IMR-90 (cell line): ENCODE results near the gene PCBP1. TPM values are rescaled to one million over a fixed set of nuclear protein-coding genes. Genes with fewer than 3 reads are reported as not detected.

Experiments used
- ATAC-seq: fragments of 200-7000 bp; cut with Tn5 transposase; 2 replicates; pipeline ENCODE4 v1.9.1; 2020; ENCODE audit warnings: low read depth, mild to moderate bottlenecking, moderate library complexity
- BruUV-seq: library from RNA; stranded (reverse); fragments of 400-500 nt; replicated peaks from 2 replicates; lab custom pipeline; 2021; lab: Mats Ljungman, UMichigan
- CTCF ChIA-PET: fragments of 300-600 bp; formaldehyde crosslinking; extraction: SDS; loops from one replicate; lab custom pipeline; 2021; ENCODE audit warnings: antibody characterized with exemption; lab: Yijun Ruan, JAX
- POLR2A ChIA-PET: fragments of 300-600 bp; sonication (Branson Sonifier 250); formaldehyde crosslinking; loops from one replicate; lab custom pipeline; 2022; ENCODE audit warnings: antibody characterized with exemption; ENCODE audit not compliant: unreplicated experiment; lab: Charles Lee
- DNase-seq: peaks from one replicate; pipeline ENCODE4 v3.0.0; 2013
- H2AFZ ChIP-seq: replicated peaks from 2 replicates; pipeline ENCODE3; 2013; ENCODE audit warnings: low read length, mild to moderate bottlenecking; ENCODE audit not compliant: poor library complexity
- H2AK5ac ChIP-seq: 2 replicates; pipeline ENCODE4 v1.6.1; 2013; ENCODE audit warnings: low read depth, low read length, inconsistent platforms
- H2AK9ac ChIP-seq: replicated peaks from 2 replicates; pipeline ENCODE3; 2013; ENCODE audit warnings: mild to moderate bottlenecking, low read depth, low read length, moderate library complexity; ENCODE audit not compliant: poor library complexity
- H2BK120ac ChIP-seq: 2 replicates; pipeline ENCODE4 v1.6.1; 2013; ENCODE audit warnings: low read depth, low read length, inconsistent platforms
- H2BK15ac ChIP-seq: 3 replicates; pipeline ENCODE4 v1.6.1; 2013; ENCODE audit warnings: low read depth, low read length, inconsistent platforms
- H2BK20ac ChIP-seq: 2 replicates; pipeline ENCODE4 v1.6.1; 2013; ENCODE audit warnings: low read depth, mild to moderate bottlenecking, inconsistent platforms, low read length, moderate library complexity
- H2BK5ac ChIP-seq: 2 replicates; pipeline ENCODE4 v1.6.1; 2013; ENCODE audit warnings: mild to moderate bottlenecking, low read depth, low read length, inconsistent platforms; ENCODE audit not compliant: poor library complexity, severe bottlenecking
- H3K14ac ChIP-seq: replicated peaks from 2 replicates; pipeline ENCODE4 v1.6.1; 2013; ENCODE audit warnings: low read depth, low read length, inconsistent platforms
- H3K18ac ChIP-seq: 2 replicates; pipeline ENCODE4 v1.6.1; 2013; ENCODE audit warnings: low read depth, low read length, control low read depth
- H3K23ac ChIP-seq: 2 replicates; pipeline ENCODE4 v1.6.1; 2013; ENCODE audit warnings: low read depth, low read length, inconsistent platforms
- H3K27ac ChIP-seq: 2 replicates; pipeline ENCODE4 v1.5.1; 2013; ENCODE audit warnings: mild to moderate bottlenecking, control low read depth, low read length; ENCODE audit not compliant: insufficient read depth
- H3K27me3 ChIP-seq: 2 replicates; pipeline ENCODE4 v1.6.1; 2013; ENCODE audit warnings: low read length; ENCODE audit not compliant: control insufficient read depth, insufficient read depth
- H3K36me3 ChIP-seq: 2 replicates; pipeline ENCODE4 v1.6.1; 2013; ENCODE audit warnings: low read length, mixed read lengths; ENCODE audit not compliant: control insufficient read depth, insufficient read depth
- H3K4ac ChIP-seq: 2 replicates; pipeline ENCODE4 v1.6.1; 2013; ENCODE audit warnings: low read depth, low read length, inconsistent platforms
- H3K4me1 ChIP-seq: 2 replicates; pipeline ENCODE4 v1.6.1; 2013; ENCODE audit warnings: low read length, mixed read lengths; ENCODE audit not compliant: control insufficient read depth, insufficient read depth
- H3K4me2 ChIP-seq: 2 replicates; pipeline ENCODE4 v1.6.1; 2013; ENCODE audit warnings: low read depth, mild to moderate bottlenecking, control low read depth, low read length, moderate library complexity
- H3K4me3 ChIP-seq: 2 replicates; pipeline ENCODE4 v1.5.1; 2013; ENCODE audit warnings: low read depth, mild to moderate bottlenecking, control low read depth, low read length, moderate library complexity; ENCODE audit not compliant: insufficient read depth
- H3K56ac ChIP-seq: 2 replicates; pipeline ENCODE4 v1.6.1; 2013; ENCODE audit warnings: low read length, inconsistent platforms; ENCODE audit not compliant: insufficient read depth; ENCODE audit errors: extremely low read depth
- H3K79me1 ChIP-seq, 2 experiments: 2 replicates each; pipeline ENCODE4 v1.6.1; 2013; ENCODE audit warnings: low read length in 2 of 2, inconsistent platforms in 1 of 2, low read depth in 1 of 2
- H3K9ac ChIP-seq: 2 replicates; pipeline ENCODE4 v1.6.1; 2013; ENCODE audit warnings: low read depth, low read length, control low read depth
- H3K9me1 ChIP-seq: 2 replicates; pipeline ENCODE4 v1.6.1; 2013; ENCODE audit warnings: low read length, inconsistent platforms; ENCODE audit not compliant: insufficient read depth
- H3K9me3 ChIP-seq: 2 replicates; pipeline ENCODE4 v1.6.1; 2013; ENCODE audit warnings: low read length; ENCODE audit not compliant: control insufficient read depth, insufficient read depth
- H4K20me1 ChIP-seq: 2 replicates; pipeline ENCODE4 v1.6.1; 2013; ENCODE audit warnings: low read length, inconsistent platforms; ENCODE audit not compliant: insufficient read depth
- H4K5ac ChIP-seq: 2 replicates; pipeline ENCODE4 v1.6.1; 2013; ENCODE audit warnings: mild to moderate bottlenecking, low read depth, low read length, control low read depth
- H4K8ac ChIP-seq, 2 experiments: 2 replicates each; pipeline ENCODE4 v1.6.1; 2013; ENCODE audit warnings: low read depth in 2 of 2, low read length in 2 of 2, control low read depth in 1 of 2, inconsistent platforms in 1 of 2
- H4K91ac ChIP-seq: 2 replicates; pipeline ENCODE4 v1.6.1; 2013; ENCODE audit warnings: low read depth, low read length, inconsistent platforms; ENCODE audit not compliant: insufficient read depth
- BHLHE40 ChIP-seq: fragments of 150-350 bp; IDR thresholded peaks from 2 replicates; pipeline ENCODE4 v1.6.1; 2016; ENCODE audit warnings: mild to moderate bottlenecking, low read depth, low read length
- CEBPB ChIP-seq: IDR thresholded peaks from 2 replicates; pipeline ENCODE4 v1.6.1; 2012; ENCODE audit warnings: low read depth, low read length, improper control_type of control experiment
- MAFK ChIP-seq: IDR thresholded peaks from 2 replicates; pipeline ENCODE4 v1.6.1; 2012; ENCODE audit warnings: low read depth, low read length, improper control_type of control experiment
- MAZ ChIP-seq: IDR thresholded peaks from 2 replicates; pipeline ENCODE4 v1.6.1; 2012; ENCODE audit warnings: low read depth, mild to moderate bottlenecking, low read length, improper control_type of control experiment, moderate library complexity, borderline replicate concordance
- RAD21 ChIP-seq: IDR thresholded peaks from 2 replicates; pipeline ENCODE4 v1.6.1; 2012; ENCODE audit warnings: low read length, improper control_type of control experiment
- RCOR1 ChIP-seq: IDR thresholded peaks from 2 replicates; pipeline ENCODE4 v1.6.1; 2012; ENCODE audit warnings: mild to moderate bottlenecking, low read length, improper control_type of control experiment; ENCODE audit not compliant: insufficient replicate concordance
- SMC3 ChIP-seq: fragments of 150-350 bp; IDR thresholded peaks from 2 replicates; pipeline ENCODE4 v1.6.1; 2016; ENCODE audit warnings: low read depth, mild to moderate bottlenecking, antibody characterized with exemption, low read length, moderate library complexity
- WGBS, 2 experiments: methylation state at CpG; one replicate each; pipeline versions ENCODE4 v1.1.5 to v1.1.7; 2013; ENCODE audit warnings: missing lambda C conversion rate in 2 of 2; ENCODE audit not compliant: insufficient read length in 1 of 2; ENCODE audit errors: extremely low coverage in 2 of 2; 5-methylcytosine and 5-hydroxymethylcytosine counted together
- dilution Hi-C: fragments of 300-500 bp; cut with HindIII; formaldehyde crosslinking; loops from one replicate; pipeline ENCODE4 v1.14.3; 2018; ENCODE audit warnings: low sequenced_read_pairs; ENCODE audit not compliant: unreplicated experiment
- in situ Hi-C: fragments of 300-500 bp; cut with MboI; formaldehyde crosslinking; loops from 3 replicates; pipeline ENCODE4 v1.14.3; 2019; ENCODE audit warnings: low sequenced_read_pairs, inconsistent platforms, mixed read lengths
- intact Hi-C: fragments of 100-400 bp; cut with micrococcal nuclease; formaldehyde crosslinking; loops from 2 replicates; pipeline ENCODE4 v1.10.0; 2022
- polyA plus RNA-seq, 3 experiments: library from polyadenylated mRNA; depleted of rRNA; stranded (reverse); fragments of >200 nt; gene quantifications; 2 replicates each; pipeline ENCODE4 v1.2.3, GENCODE V29; 2012; ENCODE audit warnings: low replicate concordance in 1 of 3
- total RNA-seq: library from RNA; depleted of rRNA; stranded (reverse); fragments of >200 nt; gene quantifications from 2 replicates; pipeline ENCODE4 v1.2.3, GENCODE V29; 2012
- TF ChIP-seq, protein P1 (sequence below): conservative IDR thresholded peaks from 2 replicates; pipeline ENCODE4 v1.5.1; 2012; ENCODE audit warnings: mild to moderate bottlenecking, low read depth, low read length, improper control_type of control experiment
- TF ChIP-seq, protein P2 (sequence below): fragments of 150-350 bp; IDR thresholded peaks from 2 replicates; pipeline ENCODE4 v1.6.1; 2017; ENCODE audit warnings: mild to moderate bottlenecking, antibody characterized with exemption, low read length, low read depth

The PCBP1 gene
- total and polyA plus RNA-seq, 2 of the 4 experiments (the other 2 are of a cell fraction) = 33.7 to 166 TPM

DNA sequence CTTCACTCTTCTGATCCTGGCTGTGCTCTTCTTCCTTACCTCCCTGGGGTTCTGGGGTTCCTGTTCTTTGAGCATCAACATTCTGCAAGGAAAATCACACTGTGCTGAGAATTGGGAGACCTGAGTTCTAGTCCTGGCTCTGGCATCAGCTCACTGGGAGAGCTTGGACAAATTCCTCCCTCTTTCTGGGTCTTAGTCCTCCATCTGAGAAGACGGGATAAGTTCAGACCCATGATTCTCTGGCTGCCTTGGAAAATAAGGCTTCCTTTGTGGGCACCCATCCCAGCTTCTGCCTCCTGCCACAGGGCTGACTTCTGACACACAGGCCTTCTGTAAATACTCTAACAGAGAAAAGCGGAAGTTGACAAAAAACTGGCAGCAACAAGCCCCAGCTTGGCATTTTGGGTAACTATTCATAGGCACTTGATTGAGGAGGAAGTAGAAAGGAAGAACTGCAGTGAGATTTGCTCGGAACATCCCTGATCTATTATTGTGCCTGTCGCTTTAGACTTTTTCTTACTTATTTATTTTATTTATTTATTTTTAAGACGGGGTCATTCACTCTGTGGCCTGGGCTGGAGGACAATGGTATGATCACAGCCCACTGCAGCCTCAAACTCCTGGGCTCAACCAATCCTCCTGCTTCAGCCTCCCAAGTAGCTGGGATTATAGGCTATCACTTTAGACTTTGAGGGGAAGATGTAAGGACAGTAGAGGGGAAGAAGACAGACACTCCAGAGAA, 7.9 kb downstream of the PCBP1 start:
- H4K8ac ChIP-seq = peak overlapping the region; percentile 91
- BruUV-seq = no TSS peak
- H3K4me1 ChIP-seq = peaks cover 12% of the 10 kb centered on the region
- in situ Hi-C loops (loop anchor here (5.0 kb wide), 1 partner anchor 37 kb away; no protein-coding TSS in a partner anchor), dilution Hi-C loops (no loop called here), intact Hi-C loops (loop anchor here (2.0 kb wide), 1 partner anchor 18 kb away; no protein-coding TSS in a partner anchor)
- no peaks in the 10 kb centered on the region for H3K9me3 ChIP-seq
- H3K23ac ChIP-seq = peak overlapping the region; percentile 79
- peak overlapping the region; percentile 80 for H2BK5ac ChIP-seq
- H3K79me1 ChIP-seq = peaks cover 5 to 37% of the 10 kb centered on the region in 2 experiments
- H3K9me1 ChIP-seq = peaks cover 10% of the 10 kb centered on the region
- peak overlapping the region; percentile 96 for H4K5ac ChIP-seq
- peak overlapping the region; percentile 45; the same call in 1 of the 2 replicates for H3K56ac ChIP-seq
- TF ChIP-seq MAFK = no peak
- TF ChIP-seq MAZ = no peak
- no peak for TF ChIP-seq CEBPB
- TF ChIP-seq, protein P1, sequence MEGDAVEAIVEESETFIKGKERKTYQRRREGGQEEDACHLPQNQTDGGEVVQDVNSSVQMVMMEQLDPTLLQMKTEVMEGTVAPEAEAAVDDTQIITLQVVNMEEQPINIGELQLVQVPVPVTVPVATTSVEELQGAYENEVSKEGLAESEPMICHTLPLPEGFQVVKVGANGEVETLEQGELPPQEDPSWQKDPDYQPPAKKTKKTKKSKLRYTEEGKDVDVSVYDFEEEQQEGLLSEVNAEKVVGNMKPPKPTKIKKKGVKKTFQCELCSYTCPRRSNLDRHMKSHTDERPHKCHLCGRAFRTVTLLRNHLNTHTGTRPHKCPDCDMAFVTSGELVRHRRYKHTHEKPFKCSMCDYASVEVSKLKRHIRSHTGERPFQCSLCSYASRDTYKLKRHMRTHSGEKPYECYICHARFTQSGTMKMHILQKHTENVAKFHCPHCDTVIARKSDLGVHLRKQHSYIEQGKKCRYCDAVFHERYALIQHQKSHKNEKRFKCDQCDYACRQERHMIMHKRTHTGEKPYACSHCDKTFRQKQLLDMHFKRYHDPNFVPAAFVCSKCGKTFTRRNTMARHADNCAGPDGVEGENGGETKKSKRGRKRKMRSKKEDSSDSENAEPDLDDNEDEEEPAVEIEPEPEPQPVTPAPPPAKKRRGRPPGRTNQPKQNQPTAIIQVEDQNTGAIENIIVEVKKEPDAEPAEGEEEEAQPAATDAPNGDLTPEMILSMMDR = no peak
- TF ChIP-seq BHLHE40 = no peak
- TF ChIP-seq RCOR1 = no peak
- no peak for TF ChIP-seq RAD21
- no peak for TF ChIP-seq SMC3
- TF ChIP-seq, protein P2, sequence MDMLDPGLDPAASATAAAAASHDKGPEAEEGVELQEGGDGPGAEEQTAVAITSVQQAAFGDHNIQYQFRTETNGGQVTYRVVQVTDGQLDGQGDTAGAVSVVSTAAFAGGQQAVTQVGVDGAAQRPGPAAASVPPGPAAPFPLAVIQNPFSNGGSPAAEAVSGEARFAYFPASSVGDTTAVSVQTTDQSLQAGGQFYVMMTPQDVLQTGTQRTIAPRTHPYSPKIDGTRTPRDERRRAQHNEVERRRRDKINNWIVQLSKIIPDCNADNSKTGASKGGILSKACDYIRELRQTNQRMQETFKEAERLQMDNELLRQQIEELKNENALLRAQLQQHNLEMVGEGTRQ = no peak
- H3K18ac ChIP-seq = peak overlapping the region; percentile 81
- no peaks in the 10 kb centered on the region for H3K27me3 ChIP-seq
- peak overlapping the region; percentile 84 for H3K27ac ChIP-seq
- H3K4me2 ChIP-seq = peak overlapping the region; percentile 38
- peak overlapping the region; percentile 79; the same call in 1 of the 3 replicates for H2BK15ac ChIP-seq
- peak overlapping the region; percentile 51 for H3K9ac ChIP-seq
- H4K20me1 ChIP-seq = no peaks in the 10 kb centered on the region
- peak overlapping the region; percentile 47 for H2AK9ac ChIP-seq
- H2BK20ac ChIP-seq = peak overlapping the region; percentile 46
- no peak overlapping the region for H3K4me3 ChIP-seq
- peak overlapping the region; percentile 80 for H3K14ac ChIP-seq
- H3K36me3 ChIP-seq = no peaks in the 10 kb centered on the region
- no CpG with 5 or more reads among the region's 5 CpGs for WGBS, 2 experiments
- peak overlapping the region; percentile 72 for H2BK120ac ChIP-seq
- peak overlapping the region; percentile 84 for H4K91ac ChIP-seq
- peak; percentile 67 for DNase-seq
- ChIA-PET POLR2A (interaction anchor here (1.0 to 1.1 kb wide), 2 partner anchors 9 to 38 kb away, joined by 3 read pairs; no protein-coding TSS in a partner anchor), CTCF (no interaction called here)
- peak overlapping the region; percentile 76 for H2AFZ ChIP-seq
- peak overlapping the region; percentile 89; the same call in 1 of the 2 replicates for H2AK5ac ChIP-seq
- peak overlapping the region; percentile 73 for H3K4ac ChIP-seq
- ATAC-seq = peak; percentile 86
